ENCODE results near the gene ARHGEF17.

The ARHGEF17 gene

GRCh38 chr11:73314117-73314961, 6.3 kb downstream of the ARHGEF17 start:
- no peak for DNase-seq (ENCODE audit: low read depth)

- DNase-seq (ENCODE audit: low read depth) = no peak
Observed at GRCh38 chr11:73315293-73316020, 7.4 kb downstream of the ARHGEF17 start.

- no peak for DNase-seq (ENCODE audit: low read depth)
Observed at GRCh38 chr11:73316422-73316821, 8.3 kb downstream of the ARHGEF17 start.

- no peak for DNase-seq (ENCODE audit: low read depth)
Observed at GRCh38 chr11:73317373-73317772, 9.3 kb downstream of the ARHGEF17 start.

- DNase-seq (ENCODE audit: low read depth) = no peak
Observed at GRCh38 chr11:73317803-73318202, 9.7 kb downstream of the ARHGEF17 start.

GRCh38 chr11:73318501-73319011, 10.5 kb downstream of the ARHGEF17 start:
- DNase-seq (ENCODE audit: low read depth) = no peak

- DNase-seq (ENCODE audit: low read depth) = no peak
Observed at GRCh38 chr11:73320763-73321603, 12.9 kb downstream of the ARHGEF17 start.

- no peak for DNase-seq (ENCODE audit: low read depth)
Observed at GRCh38 chr11:73321604-73322381, 13.7 kb downstream of the ARHGEF17 start.

GRCh38 chr11:73322382-73323306, 14.6 kb downstream of the ARHGEF17 start:
- DNase-seq (ENCODE audit: low read depth) = no peak

- DNase-seq (ENCODE audit: low read depth) = no peak
Observed at GRCh38 chr11:73323464-73323863, 15.4 kb downstream of the ARHGEF17 start.

GRCh38 chr11:73324116-73324515, 16.0 kb downstream of the ARHGEF17 start:
- no peak for DNase-seq (ENCODE audit: low read depth)

GRCh38 chr11:73324665-73325035, 16.6 kb downstream of the ARHGEF17 start:
- DNase-seq (ENCODE audit: low read depth) = no peak

GRCh38 chr11:73325036-73325981, 17.2 kb downstream of the ARHGEF17 start:
- no peak for DNase-seq (ENCODE audit: low read depth)

- DNase-seq (ENCODE audit: low read depth) = no peak
Observed at GRCh38 chr11:73326929-73327811, 19.1 kb downstream of the ARHGEF17 start.

GRCh38 chr11:73327812-73328364, 19.8 kb downstream of the ARHGEF17 start:
- DNase-seq (ENCODE audit: low read depth) = no peak

GRCh38 chr11:73330569-73331093, 22.6 kb downstream of the ARHGEF17 start:
- no peak for DNase-seq (ENCODE audit: low read depth)

- no peak for DNase-seq (ENCODE audit: low read depth)
Observed at GRCh38 chr11:73331138-73331916, 23.3 kb downstream of the ARHGEF17 start.
